HepG2 (cell line): ENCODE results near the gene LDHB. TPM values are rescaled to one million over a fixed set of nuclear protein-coding genes. Genes with fewer than 3 reads are reported as not detected.

Source experiments
- ATAC-seq: fragments of 200-7000 bp; cut with Tn5 transposase; 3 replicates; pipeline ENCODE4 v1.9.1; 2020; ENCODE audit warnings: mild to moderate bottlenecking, moderate library complexity
- BruUV-seq: library from RNA; stranded (reverse); fragments of 400-500 nt; replicated peaks from 2 replicates; lab custom pipeline; 2021; lab: Mats Ljungman, UMichigan
- CTCF ChIA-PET: fragments of 300-600 bp; formaldehyde crosslinking; extraction: SDS; loops from one replicate; lab custom pipeline; 2021; ENCODE audit warnings: low total read pairs, inconsistent platforms, low intra/inter-chr PET ratio; lab: Yijun Ruan, JAX
- POLR2A ChIA-PET: fragments of 350-600 bp; sonication (Branson Sonifier 250); formaldehyde crosslinking; loops from one replicate; lab custom pipeline; 2020; ENCODE audit warnings: antibody characterized with exemption, inconsistent platforms; lab: Yijun Ruan, JAX
- DNase-seq: peaks from one replicate; pipeline ENCODE4 v3.0.0-alpha.2; 2015; ENCODE audit warnings: low spot score
- FAIRE-seq: peaks from 3 replicates; lab custom pipeline; 2011; peaks lifted over from hg19 to GRCh38; lab: Jason Lieb, UNC
- H2AFZ ChIP-seq: one replicate; pipeline ENCODE4 v1.6.1; 2011; ENCODE audit warnings: low read length, inconsistent platforms
- H3K27ac ChIP-seq: fragments of 300-600 bp; 3 replicates; pipeline ENCODE4 v1.8.0; 2011; ENCODE audit warnings: mixed run types, mild to moderate bottlenecking, mixed read lengths, low read length, inconsistent platforms; ENCODE audit not compliant: insufficient read depth; ENCODE audit errors: extremely low read length
- H3K27me3 ChIP-seq, 2 experiments: fragments of 200-600 bp in 1 of 2; 2 replicates in 1 of 2; 3 replicates in 1 of 2; pipeline versions ENCODE4 v1.6.0 to v1.8.0; 2011; ENCODE audit warnings: low read length in 2 of 2, mild to moderate bottlenecking in 2 of 2, moderate library complexity in 2 of 2, inconsistent platforms in 1 of 2; ENCODE audit not compliant: insufficient read depth in 2 of 2, control insufficient read depth in 1 of 2
- H3K36me3 ChIP-seq, 2 experiments: fragments of 200-600 bp in 1 of 2; replicated peaks in 1 of 2; 2 replicates in 1 of 2; 3 replicates in 1 of 2; pipeline versions ENCODE4 v1.5.1 to v1.8.0; 2011; ENCODE audit warnings: low read length in 2 of 2, inconsistent platforms in 1 of 2; ENCODE audit not compliant: insufficient read depth in 2 of 2, control insufficient read depth in 1 of 2
- H3K4me1 ChIP-seq: 2 replicates; pipeline ENCODE4 v1.5.1; 2012; ENCODE audit warnings: low read length, inconsistent platforms; ENCODE audit not compliant: insufficient read depth
- H3K4me2 ChIP-seq: 2 replicates; pipeline ENCODE4 v1.6.0; 2011; ENCODE audit warnings: low read depth, low read length, inconsistent platforms
- H3K4me3 ChIP-seq, 3 experiments: fragments of 200-600 bp in 1 of 3; sonication (generic), shearing (Covaris generic) in 1 of 3; replicated peaks in 1 of 3; 2 replicates each; pipeline ENCODE4 v1.5.1; 2011 to 2016; ENCODE audit warnings: low read length in 3 of 3, inconsistent platforms in 2 of 3, low read depth in 2 of 3, mild to moderate bottlenecking in 2 of 3, control low read depth in 1 of 3, mixed read lengths in 1 of 3; ENCODE audit not compliant: insufficient read depth in 1 of 3
- H3K79me2 ChIP-seq: one replicate; pipeline ENCODE4 v1.6.1; 2011; ENCODE audit warnings: low read length, inconsistent platforms; ENCODE audit not compliant: insufficient read depth
- H3K9ac ChIP-seq: 2 replicates; pipeline ENCODE4 v1.6.0; 2011; ENCODE audit warnings: mild to moderate bottlenecking, low read depth, low read length, inconsistent platforms; ENCODE audit not compliant: insufficient read depth
- H3K9me3 ChIP-seq: 2 replicates; pipeline ENCODE4 v1.5.1; 2012; ENCODE audit warnings: mild to moderate bottlenecking, low read length
- H4K20me1 ChIP-seq: 2 replicates; pipeline ENCODE4 v1.6.0; 2011; ENCODE audit warnings: inconsistent platforms, mild to moderate bottlenecking, low read length, moderate library complexity; ENCODE audit not compliant: insufficient read depth
- CTCF ChIP-seq: sonication (generic); formaldehyde crosslinking; IDR thresholded peaks from 2 replicates; pipeline ENCODE4 v1.5.0; 2020; ENCODE audit warnings: mild to moderate bottlenecking, missing genetic modification reagents, moderate library complexity
- HMGXB3 ChIP-seq: sonication (generic); formaldehyde crosslinking; IDR thresholded peaks from 2 replicates; pipeline ENCODE4 v1.4.0; 2020; ENCODE audit warnings: missing genetic modification reagents, borderline replicate concordance
- KAT8 ChIP-seq: IDR thresholded peaks from 2 replicates; pipeline ENCODE4 v1.6.1; 2016; ENCODE audit warnings: missing genetic modification reagents, missing compliant biosample characterization
- MZF1 ChIP-seq: sonication (generic); formaldehyde crosslinking; IDR thresholded peaks from 2 replicates; pipeline ENCODE4 v1.8.1; 2023; ENCODE audit warnings: mild to moderate bottlenecking, missing genetic modification reagents, borderline replicate concordance
- SMC3 ChIP-seq: IDR thresholded peaks from 2 replicates; pipeline ENCODE4 v1.6.1; 2011; ENCODE audit warnings: low read length, improper control_type of control experiment
- STAG1 ChIP-seq: sonication (generic); formaldehyde crosslinking; IDR thresholded peaks from 2 replicates; pipeline ENCODE4 v1.4.0; 2020; ENCODE audit warnings: missing genetic modification reagents
- TERF1 ChIP-seq: sonication (generic); formaldehyde crosslinking; IDR thresholded peaks from 2 replicates; pipeline ENCODE4 v1.8.0; 2022; ENCODE audit warnings: mild to moderate bottlenecking, missing genetic modification reagents, moderate library complexity
- TGIF2 ChIP-seq: IDR thresholded peaks from 2 replicates; pipeline ENCODE4 v1.6.1; 2016; ENCODE audit warnings: control low read depth, missing compliant biosample characterization
- ZIK1 ChIP-seq: sonication (generic); formaldehyde crosslinking; IDR thresholded peaks from 2 replicates; pipeline ENCODE4 v1.5.0; 2020; ENCODE audit warnings: mild to moderate bottlenecking, low read depth, missing genetic modification reagents, borderline replicate concordance
- ZNF792 ChIP-seq: IDR thresholded peaks from 2 replicates; pipeline ENCODE4 v1.6.1; 2016
- whole genome bisulfite sequencing: methylation state at CpG from one replicate; pipeline ENCODE4 v1.1.6; 2017; ENCODE audit warnings: low lambda C conversion rate; 5-methylcytosine and 5-hydroxymethylcytosine counted together
- in situ Hi-C: cut with HindIII; loops from 2 replicates; pipeline ENCODE4 v1.10.0; 2017; ENCODE audit warnings: low pct_unique_long_range_greater_than_20kb; ENCODE audit not compliant: extremely low pct_ligation_motif_present
- intact Hi-C: fragments of 100-400 bp; cut with micrococcal nuclease; formaldehyde crosslinking; loops from one replicate; pipeline ENCODE4 v1.10.0; 2022; ENCODE audit not compliant: unreplicated experiment
- polyA plus RNA-seq, 8 experiments: library from polyadenylated mRNA; depleted of rRNA in 3 of 8; stranded (reverse) in 7 of 8; unstranded in 1 of 8; fragments of >200 nt; fragmentation: Illumina TruSeq in 4 of 8; extraction: Trizol in 4 of 8; gene quantifications; 2 replicates each; pipeline versions ENCODE4 v1.2.1 to v1.2.3, GENCODE V29; 2011 to 2016; ENCODE audit warnings: low read depth in 4 of 8, missing spikeins in 1 of 8, mixed read lengths in 1 of 8; ENCODE audit not compliant: insufficient read depth in 1 of 8
- total RNA-seq, 5 experiments: library from RNA; depleted of rRNA; stranded (reverse); fragments of >200 nt; fragmentation: Illumina TruSeq; extraction: Trizol; gene quantifications; 2 replicates each; pipeline ENCODE4 v1.2.3, GENCODE V29; 2016; ENCODE audit warnings: low read depth in 1 of 5
- TF ChIP-seq, protein P1 (sequence below): sonication (generic); formaldehyde crosslinking; IDR thresholded peaks from 2 replicates; pipeline ENCODE4 v1.4.0; 2020; ENCODE audit warnings: missing genetic modification reagents, mild to moderate bottlenecking, borderline replicate concordance

LDHB gene
- total and polyA plus RNA-seq, 2 of the 13 experiments (the other 11 are each of a cell fraction or from before 2014, with no cell fraction given), result 0.08 TPM; not detected in 1

GRCh38 chr12:21697904-21698630 is 40.4 kb upstream of the LDHB start:
- H3K9me3 ChIP-seq, result no peaks in the 10 kb centered on the region
- no TSS peak for BruUV-seq
- 10% methylated on average over 7 of the region's 7 CpGs for WGBS
- ChIA-PET POLR2A (no interaction called here), CTCF (interaction anchor here (0.8 to 2.6 kb wide), 4 partner anchors 292 to 745 kb away, joined by 4 to 17 read pairs (median 10); no protein-coding TSS in a partner anchor)
- no peak overlapping the region for H3K9ac ChIP-seq
- no peak overlapping the region for H3K4me2 ChIP-seq
- peak; percentile 7 for DNase-seq
- intact Hi-C loops, result loop anchor here (1.0 to 2.0 kb wide), 4 partner anchors 292 to 745 kb away; partner anchors contain the start of gene ST8SIA1
- no peak overlapping the region for H3K4me3 ChIP-seq
- no peaks in the 10 kb centered on the region for H4K20me1 ChIP-seq
- no peak for ATAC-seq
- H3K4me1 ChIP-seq, result no peaks in the 10 kb centered on the region
- FAIRE-seq, result no peak
- H3K36me3 ChIP-seq, result no peaks in the 10 kb centered on the region
- no peak overlapping the region for H2AFZ ChIP-seq
- no peaks in the 10 kb centered on the region for H3K79me2 ChIP-seq
- in situ Hi-C loops, result loop anchor here (5.0 to 25.0 kb wide), 3 partner anchors 294 to 386 kb away; no protein-coding TSS in a partner anchor
- no peaks in the 10 kb centered on the region for H3K27me3 ChIP-seq
- H3K27ac ChIP-seq, result no peak overlapping the region
- TF ChIP-seq, protein P1, sequence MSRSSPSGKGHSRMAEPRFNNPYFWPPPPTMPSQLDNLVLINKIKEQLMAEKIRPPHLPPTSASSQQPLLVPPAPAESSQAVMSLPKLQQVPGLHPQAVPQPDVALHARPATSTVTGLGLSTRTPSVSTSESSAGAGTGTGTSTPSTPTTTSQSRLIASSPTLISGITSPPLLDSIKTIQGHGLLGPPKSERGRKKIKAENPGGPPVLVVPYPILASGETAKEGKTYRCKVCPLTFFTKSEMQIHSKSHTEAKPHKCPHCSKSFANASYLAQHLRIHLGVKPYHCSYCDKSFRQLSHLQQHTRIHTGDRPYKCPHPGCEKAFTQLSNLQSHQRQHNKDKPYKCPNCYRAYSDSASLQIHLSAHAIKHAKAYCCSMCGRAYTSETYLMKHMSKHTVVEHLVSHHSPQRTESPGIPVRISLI (CRISPR knock-in tag), result peak; percentile 70; the same call in 1 of the 2 replicates
- TF ChIP-seq ZIK1 (CRISPR knock-in tag), result no peak
- TF ChIP-seq SMC3, result peak; percentile 56; the same call in 1 of the 2 replicates
- TF ChIP-seq CTCF (CRISPR knock-in tag), result peak; percentile 53
- no peak for TF ChIP-seq TERF1 (CRISPR knock-in tag)
- peak; percentile 70 for TF ChIP-seq STAG1 (CRISPR knock-in tag)
- no peak for TF ChIP-seq TGIF2 (CRISPR knock-in tag)
- TF ChIP-seq KAT8 (CRISPR knock-in tag), result no peak
- no peak for TF ChIP-seq HMGXB3 (CRISPR knock-in tag)
- no peak for TF ChIP-seq ZNF792 (CRISPR knock-in tag)
- no peak for TF ChIP-seq MZF1
